HG03103 (cell line): ENCODE results near the gene MTIF3.
"Not testable (repeated sequence)": the region's sequence is repeated elsewhere in the genome, so short reads cannot be mapped to it uniquely, and the experiment has no call there.

Experiments
- ATAC-seq: cut with Tn5 transposase; IDR thresholded peaks from one replicate; pipeline ENCODE4 v1.9.1; 2021; ENCODE audit warnings: low read depth; ENCODE audit not compliant: unreplicated experiment

MTIF3 gene

GRCh38 chr13:27421101-27421871, 29.1 kb downstream of the MTIF3 start:
- no peak for ATAC-seq

DNA sequence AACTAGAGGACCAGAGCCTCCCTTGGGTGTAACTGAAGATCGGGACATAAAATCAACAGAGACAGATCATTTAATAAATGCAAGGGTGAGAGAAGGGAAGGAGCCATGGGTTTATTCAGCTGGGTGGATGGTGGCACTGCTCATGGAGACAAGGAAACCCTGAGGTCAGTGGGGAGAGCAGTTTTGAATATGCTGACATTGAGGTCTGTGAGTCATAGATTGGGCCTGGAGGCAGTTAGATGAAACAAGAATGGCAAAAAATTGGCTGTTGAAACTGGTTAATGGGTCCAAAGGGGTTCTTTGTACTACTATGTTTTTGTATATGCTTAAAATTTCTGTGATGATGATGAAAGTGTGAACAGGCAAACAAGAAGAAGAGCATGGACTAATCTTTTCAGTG, 31.0 kb downstream of the MTIF3 start:
- no peak for ATAC-seq

DNA sequence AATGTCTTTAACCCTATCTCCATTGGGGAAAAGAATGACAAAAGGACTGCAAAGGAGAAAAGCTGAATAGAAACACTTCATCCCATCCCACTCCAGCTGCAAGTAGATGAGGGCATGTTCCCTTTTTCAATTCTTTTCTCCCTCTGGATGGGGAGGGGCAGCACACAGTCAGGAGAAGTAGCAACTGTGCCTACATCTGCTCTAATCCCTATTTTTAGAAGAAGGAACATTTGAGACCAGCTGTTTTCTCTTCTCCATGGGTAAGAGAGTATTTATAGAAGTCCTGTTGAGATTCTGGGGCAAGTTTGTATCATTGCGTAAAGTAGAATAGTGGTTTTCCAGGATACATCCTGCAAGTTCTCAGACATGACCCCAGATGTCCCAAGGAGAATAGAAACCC, 35.2 kb downstream of the MTIF3 start:
- ATAC-seq: no peak

- ATAC-seq: no peak
Observed at GRCh38 chr13:27411341-27411740, 39.0 kb downstream of the MTIF3 start.

- ATAC-seq: no peak
Observed at GRCh38 chr13:27409013-27409412, 41.4 kb downstream of the MTIF3 start.

DNA sequence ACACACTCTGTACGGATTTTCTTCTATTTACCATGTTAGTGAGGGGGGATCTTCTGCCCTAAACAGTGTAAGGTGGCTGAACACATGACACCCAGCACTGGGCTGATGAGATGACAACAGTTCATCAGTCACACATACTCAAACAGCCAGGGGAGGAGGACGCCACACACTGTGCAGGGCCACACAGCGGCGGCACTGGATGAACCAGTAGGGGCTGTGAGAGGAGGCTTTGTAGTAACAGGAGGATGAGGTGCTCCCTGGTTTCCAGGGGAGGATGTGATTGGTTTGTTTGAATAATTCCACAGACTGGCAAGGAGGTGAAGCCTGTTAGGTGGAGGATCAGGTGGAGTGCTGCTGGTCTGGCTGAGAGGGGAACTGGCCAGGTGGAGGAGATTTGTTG, 42.3 kb downstream of the MTIF3 start:
- no peak for ATAC-seq

GRCh38 chr13:27406178-27406939, 44.0 kb downstream of the MTIF3 start:
- ATAC-seq: no peak

- no peak for ATAC-seq
Observed at GRCh38 chr13:27405546-27406134, 44.7 kb downstream of the MTIF3 start.

GRCh38 chr13:27404680-27405079, 45.7 kb downstream of the MTIF3 start:
- ATAC-seq: no peak

DNA sequence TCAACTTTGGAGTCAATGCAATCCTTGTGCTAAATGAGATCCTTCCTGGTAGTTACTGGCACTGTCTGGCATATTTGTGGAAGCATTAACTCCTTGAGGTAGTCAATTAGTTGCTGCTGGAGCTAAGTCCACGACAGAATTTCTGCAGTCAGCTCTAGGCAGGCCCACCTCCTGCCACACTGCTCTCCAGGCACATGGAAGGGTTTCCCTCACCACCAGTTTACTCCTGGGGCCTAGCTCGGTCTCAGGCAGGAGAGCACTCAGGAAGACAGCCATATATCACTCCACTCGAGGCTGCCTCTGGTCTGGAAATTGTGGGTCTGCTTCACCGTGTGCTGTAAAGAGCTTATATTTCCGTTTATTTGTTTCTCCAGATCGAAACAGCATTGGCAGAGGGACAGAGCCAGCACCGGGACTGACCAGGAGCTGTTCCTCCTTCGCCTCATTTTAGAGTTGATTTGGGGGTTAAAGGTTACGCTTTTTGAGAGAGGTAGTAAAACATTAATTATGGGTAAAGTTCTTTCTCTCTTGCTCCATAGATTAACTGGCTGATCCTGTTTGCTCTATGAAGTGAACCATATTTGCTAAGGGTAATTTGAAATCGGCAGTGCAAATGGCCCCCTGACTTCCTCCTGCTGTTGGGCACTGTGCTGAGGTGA, 46.5 kb downstream of the MTIF3 start:
- no peak for ATAC-seq

DNA sequence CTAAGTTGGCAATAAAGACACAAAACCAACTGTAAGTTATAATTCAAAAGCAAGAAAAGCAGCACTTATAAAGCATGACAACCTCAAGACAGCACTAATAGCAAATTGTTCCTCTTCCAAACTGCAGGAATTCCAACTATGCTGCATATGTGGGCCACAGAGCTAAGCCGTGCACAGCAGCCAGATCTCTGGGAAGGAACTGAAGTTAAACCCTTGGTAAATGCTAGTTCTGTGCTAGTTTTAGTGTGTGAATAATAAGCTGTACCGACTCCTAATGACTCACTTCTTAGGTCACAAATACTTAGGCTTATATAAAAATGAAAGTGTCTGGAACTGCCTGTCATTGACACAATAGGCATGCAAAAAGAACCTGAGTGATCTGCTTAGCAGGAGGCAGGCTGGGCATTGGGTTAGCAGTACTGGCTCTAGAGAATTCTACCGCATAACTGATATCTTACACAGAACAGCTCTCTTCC, 47.1 kb downstream of the MTIF3 start:
- ATAC-seq: no peak

- ATAC-seq: no peak
Observed at GRCh38 chr13:27401210-27401609, 49.2 kb downstream of the MTIF3 start.

DNA sequence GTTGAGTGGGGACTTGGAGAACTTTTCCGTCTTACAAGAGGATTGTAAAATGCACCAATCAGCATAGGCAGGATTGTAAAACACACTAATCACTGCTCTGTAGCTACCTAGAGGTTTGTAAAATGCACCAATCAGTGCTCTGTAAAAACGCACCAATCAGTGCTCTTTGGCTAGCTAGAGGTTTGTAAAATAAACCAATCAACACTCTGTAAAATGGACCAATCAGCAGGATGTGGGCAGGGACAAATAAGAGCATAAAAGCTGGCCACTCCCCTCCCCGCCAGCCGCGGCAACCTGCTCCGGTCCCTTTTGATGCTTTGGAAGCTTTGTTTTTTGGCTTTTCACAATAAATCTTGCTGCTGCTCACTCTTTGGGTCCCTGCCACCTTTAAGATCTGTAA, 50.0 kb downstream of the MTIF3 start:
- not testable (repeated sequence) for ATAC-seq

DNA sequence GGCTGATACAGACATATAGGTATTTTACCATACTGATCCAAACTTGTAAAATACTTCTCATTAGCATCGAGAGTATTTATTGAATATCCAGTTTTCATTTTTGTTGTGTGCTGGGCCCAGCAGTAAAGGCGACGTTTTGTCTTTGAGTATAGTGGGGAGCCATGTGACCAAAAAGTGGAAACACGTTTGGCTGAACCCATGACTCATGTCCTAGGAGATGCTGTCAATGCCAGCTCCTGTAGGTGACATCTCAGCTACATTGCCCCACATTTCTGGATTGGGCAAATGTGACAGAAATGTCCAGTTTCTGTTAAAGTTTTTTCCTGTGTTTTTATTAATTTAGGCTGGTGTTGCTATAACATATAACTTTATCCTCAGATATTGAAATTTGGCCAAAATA, 52.0 kb downstream of the MTIF3 start:
- ATAC-seq: no peak

GRCh38 chr13:27396252-27396846, 54.0 kb downstream of the MTIF3 start:
- ATAC-seq: no peak

GRCh38 chr13:27395007-27395510, 55.3 kb downstream of the MTIF3 start:
- no peak for ATAC-seq

DNA sequence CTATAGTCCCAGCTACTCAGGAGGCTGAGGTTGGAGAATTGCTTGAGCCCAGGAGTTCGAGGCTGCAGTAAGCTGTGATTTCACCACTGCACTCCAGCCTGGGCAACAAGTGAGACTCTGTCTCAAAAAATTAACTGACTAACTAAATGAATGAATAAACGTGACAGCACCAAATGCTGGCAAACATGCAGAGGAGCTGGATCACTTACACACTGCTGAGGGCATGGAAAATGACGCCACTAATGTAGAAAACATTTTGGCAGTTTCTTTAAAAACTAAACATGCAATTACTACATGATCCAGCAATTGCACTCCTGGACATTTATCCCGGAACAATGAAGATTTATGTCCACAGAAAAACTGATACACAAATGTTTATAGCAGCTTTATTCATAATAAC, 57.3 kb downstream of the MTIF3 start:
- ATAC-seq: no peak

- no peak for ATAC-seq
Observed at GRCh38 chr13:27391471-27391870, 58.9 kb downstream of the MTIF3 start.

GRCh38 chr13:27389891-27390290, 60.5 kb downstream of the MTIF3 start:
- ATAC-seq: no peak

- ATAC-seq: no peak
Observed at GRCh38 chr13:27388241-27388640, 62.1 kb downstream of the MTIF3 start.
